ENCODE results near the gene ANGEL1.
A peak's percentile ranks its signal among the peaks of the same experiment; 100 is the strongest.

Gene ANGEL1

DNA sequence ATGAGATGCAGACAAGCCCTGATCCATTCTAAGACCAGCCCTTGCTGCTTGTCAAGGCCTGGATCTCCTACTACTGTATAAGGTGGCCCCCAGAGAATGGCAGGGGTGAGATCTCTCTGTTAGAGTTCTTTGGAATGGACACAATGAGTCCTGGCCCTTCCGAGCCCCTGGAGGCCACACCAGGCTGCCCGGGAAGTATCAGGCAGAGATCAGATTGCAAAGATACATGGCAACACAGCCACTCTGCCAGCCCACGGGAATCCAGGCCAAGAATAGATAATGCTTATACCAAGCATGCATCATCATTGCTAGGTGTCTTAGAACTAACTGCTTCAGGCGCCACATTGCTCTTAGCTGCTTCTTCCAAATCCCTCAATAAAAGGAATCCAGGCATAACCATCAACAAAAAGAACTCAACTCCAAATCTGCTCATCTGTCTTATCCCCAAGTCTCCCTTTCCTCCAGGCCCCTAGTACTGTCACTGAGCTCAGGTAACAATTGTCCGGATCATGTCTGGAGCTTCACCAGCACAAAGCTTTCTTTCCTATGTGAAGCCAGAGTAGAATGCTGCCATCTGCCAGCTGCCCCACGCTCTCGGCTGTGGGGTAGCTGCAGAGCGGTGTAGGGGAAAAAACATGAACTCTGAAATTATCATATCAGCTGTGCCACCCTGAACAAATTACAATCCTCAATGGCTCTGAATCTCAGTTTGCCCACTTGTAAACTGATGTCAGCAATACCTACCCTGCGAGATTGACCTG lies 56.9 kb downstream of the ANGEL1 start:
- ATAC-seq = peak; percentile 37; the same call in 2 of the 3 replicates
- no peak for TF ChIP-seq ZC3H10 (CRISPR knock-in tag; IDR thresholded peaks at IDR 0.05)
- no peak for TF ChIP-seq ESRRG (CRISPR knock-in tag; IDR thresholded peaks at IDR 0.05)
- no peak for TF ChIP-seq GLIS3 (CRISPR knock-in tag; IDR thresholded peaks at IDR 0.05)
- TF ChIP-seq BACH2 (CRISPR knock-in tag; IDR thresholded peaks at IDR 0.05; ENCODE audit: borderline replicate concordance) = no peak
- TF ChIP-seq PATZ1 (CRISPR knock-in tag; IDR thresholded peaks at IDR 0.05; ENCODE audit: borderline replicate concordance) = no peak
- no peak for TF ChIP-seq ZNF565 (CRISPR knock-in tag; conservative IDR thresholded peaks at IDR 0.05; ENCODE audit: low read depth)
- TF ChIP-seq, protein P1, sequence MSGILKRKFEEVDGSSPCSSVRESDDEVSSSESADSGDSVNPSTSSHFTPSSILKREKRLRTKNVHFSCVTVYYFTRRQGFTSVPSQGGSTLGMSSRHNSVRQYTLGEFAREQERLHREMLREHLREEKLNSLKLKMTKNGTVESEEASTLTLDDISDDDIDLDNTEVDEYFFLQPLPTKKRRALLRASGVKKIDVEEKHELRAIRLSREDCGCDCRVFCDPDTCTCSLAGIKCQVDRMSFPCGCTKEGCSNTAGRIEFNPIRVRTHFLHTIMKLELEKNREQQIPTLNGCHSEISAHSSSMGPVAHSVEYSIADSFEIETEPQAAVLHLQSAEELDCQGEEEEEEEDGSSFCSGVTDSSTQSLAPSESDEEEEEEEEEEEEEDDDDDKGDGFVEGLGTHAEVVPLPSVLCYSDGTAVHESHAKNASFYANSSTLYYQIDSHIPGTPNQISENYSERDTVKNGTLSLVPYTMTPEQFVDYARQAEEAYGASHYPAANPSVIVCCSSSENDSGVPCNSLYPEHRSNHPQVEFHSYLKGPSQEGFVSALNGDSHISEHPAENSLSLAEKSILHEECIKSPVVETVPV (CRISPR knock-in tag; IDR thresholded peaks at IDR 0.05) = no peak
- TF ChIP-seq ZNF70 (CRISPR knock-in tag; IDR thresholded peaks at IDR 0.05) = no peak
- TF ChIP-seq, protein P2, sequence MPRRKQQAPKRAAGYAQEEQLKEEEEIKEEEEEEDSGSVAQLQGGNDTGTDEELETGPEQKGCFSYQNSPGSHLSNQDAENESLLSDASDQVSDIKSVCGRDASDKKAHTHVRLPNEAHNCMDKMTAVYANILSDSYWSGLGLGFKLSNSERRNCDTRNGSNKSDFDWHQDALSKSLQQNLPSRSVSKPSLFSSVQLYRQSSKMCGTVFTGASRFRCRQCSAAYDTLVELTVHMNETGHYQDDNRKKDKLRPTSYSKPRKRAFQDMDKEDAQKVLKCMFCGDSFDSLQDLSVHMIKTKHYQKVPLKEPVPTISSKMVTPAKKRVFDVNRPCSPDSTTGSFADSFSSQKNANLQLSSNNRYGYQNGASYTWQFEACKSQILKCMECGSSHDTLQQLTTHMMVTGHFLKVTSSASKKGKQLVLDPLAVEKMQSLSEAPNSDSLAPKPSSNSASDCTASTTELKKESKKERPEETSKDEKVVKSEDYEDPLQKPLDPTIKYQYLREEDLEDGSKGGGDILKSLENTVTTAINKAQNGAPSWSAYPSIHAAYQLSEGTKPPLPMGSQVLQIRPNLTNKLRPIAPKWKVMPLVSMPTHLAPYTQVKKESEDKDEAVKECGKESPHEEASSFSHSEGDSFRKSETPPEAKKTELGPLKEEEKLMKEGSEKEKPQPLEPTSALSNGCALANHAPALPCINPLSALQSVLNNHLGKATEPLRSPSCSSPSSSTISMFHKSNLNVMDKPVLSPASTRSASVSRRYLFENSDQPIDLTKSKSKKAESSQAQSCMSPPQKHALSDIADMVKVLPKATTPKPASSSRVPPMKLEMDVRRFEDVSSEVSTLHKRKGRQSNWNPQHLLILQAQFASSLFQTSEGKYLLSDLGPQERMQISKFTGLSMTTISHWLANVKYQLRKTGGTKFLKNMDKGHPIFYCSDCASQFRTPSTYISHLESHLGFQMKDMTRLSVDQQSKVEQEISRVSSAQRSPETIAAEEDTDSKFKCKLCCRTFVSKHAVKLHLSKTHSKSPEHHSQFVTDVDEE (CRISPR knock-in tag; IDR thresholded peaks at IDR 0.05) = no peak
- TF ChIP-seq RARB (CRISPR knock-in tag; IDR thresholded peaks at IDR 0.05) = no peak

DNA sequence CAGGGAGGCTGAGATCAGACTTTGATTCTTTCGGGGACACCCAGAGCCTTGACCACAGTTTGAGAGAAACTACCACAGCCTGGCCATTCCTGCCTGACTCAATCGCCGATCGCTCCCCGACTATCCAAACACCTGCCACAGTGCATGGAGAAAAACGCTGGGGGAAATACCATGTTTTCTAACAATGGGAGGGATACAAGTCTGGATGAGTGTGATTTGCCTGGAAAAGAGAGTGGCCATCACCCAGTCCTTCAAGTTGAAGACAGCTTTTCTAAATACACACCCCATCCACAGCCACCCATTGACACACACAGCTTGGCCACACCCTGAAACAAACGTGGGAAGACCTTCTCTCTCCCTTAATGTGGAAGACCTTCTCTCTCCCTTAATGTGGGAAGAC lies 58.1 kb downstream of the ANGEL1 start:
- ATAC-seq = no peak
- TF ChIP-seq POU6F1 (CRISPR knock-in tag; IDR thresholded peaks at IDR 0.05; ENCODE audit: borderline replicate concordance, low read depth) (no peak), ZC3H10 (CRISPR knock-in tag; IDR thresholded peaks at IDR 0.05) (no peak), ZNF70 (CRISPR knock-in tag; IDR thresholded peaks at IDR 0.05) (no peak), PPARA (CRISPR knock-in tag; IDR thresholded peaks at IDR 0.05; ENCODE audit: borderline replicate concordance) (no peak), PATZ1 (CRISPR knock-in tag; IDR thresholded peaks at IDR 0.05; ENCODE audit: borderline replicate concordance) (no peak), SNAI2 (CRISPR knock-in tag; IDR thresholded peaks at IDR 0.05) (no peak), ZNF8 (CRISPR knock-in tag; IDR thresholded peaks at IDR 0.05) (no peak), ISL1 (CRISPR knock-in tag; IDR thresholded peaks at IDR 0.05) (no peak), GLIS3 (CRISPR knock-in tag; IDR thresholded peaks at IDR 0.05) (no peak), OSR1 (CRISPR knock-in tag; IDR thresholded peaks at IDR 0.05) (no peak), RARB (CRISPR knock-in tag; IDR thresholded peaks at IDR 0.05) (no peak), ESRRG (CRISPR knock-in tag; IDR thresholded peaks at IDR 0.05) (no peak), ARNTL (CRISPR knock-in tag; IDR thresholded peaks at IDR 0.05; ENCODE audit: borderline replicate concordance, low read depth) (no peak), ZNF565 (CRISPR knock-in tag; conservative IDR thresholded peaks at IDR 0.05; ENCODE audit: low read depth) (no peak)
- TF ChIP-seq, protein P2 (CRISPR knock-in tag; IDR thresholded peaks at IDR 0.05) = no peak
- TF ChIP-seq, protein P1 (CRISPR knock-in tag; IDR thresholded peaks at IDR 0.05) = no peak

All from SK-N-SH treated with all-trans-retinoic acid at 6 μM for 48 hours (cell line).